Neural progenitor cell (in vitro differentiated cells): Measurements from ENCODE around the gene SCYGR3.

Source experiments
- EZH2 ChIP-seq: fragments of 200-600 bp; sonication (generic); IDR thresholded peaks from 2 replicates; pipeline ENCODE4 v1.6.1; 2017; ENCODE audit warnings: antibody characterized with exemption, mild to moderate bottlenecking, moderate library complexity
- TF ChIP-seq, protein P1 (sequence below): fragments of 200-600 bp; sonication (generic); IDR thresholded peaks from 2 replicates; pipeline ENCODE4 v1.5.1; 2017; ENCODE audit warnings: antibody characterized with exemption, mild to moderate bottlenecking

DNA sequence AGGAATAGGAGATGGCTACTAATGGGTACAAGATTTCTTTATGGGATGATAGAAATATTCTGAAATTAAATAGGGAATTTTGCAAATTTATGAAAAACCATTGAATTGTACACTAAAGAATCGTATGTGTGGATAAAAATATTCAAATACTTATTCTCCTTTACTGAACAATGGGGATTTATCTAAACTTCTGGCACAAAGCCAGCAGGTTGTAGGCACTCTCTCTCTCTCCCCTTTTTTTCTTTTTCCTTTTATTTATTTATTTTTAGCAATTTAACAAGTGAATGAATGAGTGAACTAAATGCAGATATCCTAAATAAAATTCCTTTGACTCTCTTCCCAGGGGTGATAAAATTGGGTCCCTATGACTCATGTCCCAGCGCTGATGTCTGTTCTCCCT lies 37.8 kb downstream of the SCYGR3 start:
- TF ChIP-seq, protein P1, sequence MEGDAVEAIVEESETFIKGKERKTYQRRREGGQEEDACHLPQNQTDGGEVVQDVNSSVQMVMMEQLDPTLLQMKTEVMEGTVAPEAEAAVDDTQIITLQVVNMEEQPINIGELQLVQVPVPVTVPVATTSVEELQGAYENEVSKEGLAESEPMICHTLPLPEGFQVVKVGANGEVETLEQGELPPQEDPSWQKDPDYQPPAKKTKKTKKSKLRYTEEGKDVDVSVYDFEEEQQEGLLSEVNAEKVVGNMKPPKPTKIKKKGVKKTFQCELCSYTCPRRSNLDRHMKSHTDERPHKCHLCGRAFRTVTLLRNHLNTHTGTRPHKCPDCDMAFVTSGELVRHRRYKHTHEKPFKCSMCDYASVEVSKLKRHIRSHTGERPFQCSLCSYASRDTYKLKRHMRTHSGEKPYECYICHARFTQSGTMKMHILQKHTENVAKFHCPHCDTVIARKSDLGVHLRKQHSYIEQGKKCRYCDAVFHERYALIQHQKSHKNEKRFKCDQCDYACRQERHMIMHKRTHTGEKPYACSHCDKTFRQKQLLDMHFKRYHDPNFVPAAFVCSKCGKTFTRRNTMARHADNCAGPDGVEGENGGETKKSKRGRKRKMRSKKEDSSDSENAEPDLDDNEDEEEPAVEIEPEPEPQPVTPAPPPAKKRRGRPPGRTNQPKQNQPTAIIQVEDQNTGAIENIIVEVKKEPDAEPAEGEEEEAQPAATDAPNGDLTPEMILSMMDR: no peak
- no peak for TF ChIP-seq EZH2
